ENCODE data around the gene TRNAU1AP.
"Not testable (repeated sequence)": the region's sequence is repeated elsewhere in the genome, so short reads cannot be mapped to it uniquely, and the experiment has no call there.

TRNAU1AP gene

GRCh38 chr1:28581531-28582247 is 28.8 kb downstream of the TRNAU1AP start (continued):
- TF ChIP-seq PATZ1 (CRISPR knock-in tag; IDR thresholded peaks at IDR 0.05; ENCODE audit: borderline replicate concordance): peak; percentile 57
- peak; percentile 75; the same call in 1 of the 2 replicates for TF ChIP-seq GLIS3 (CRISPR knock-in tag; IDR thresholded peaks at IDR 0.05)
- TF ChIP-seq ZNF70 (CRISPR knock-in tag; IDR thresholded peaks at IDR 0.05): peak; percentile 84
- no peak for TF ChIP-seq CREB5 (CRISPR knock-in tag; IDR thresholded peaks at IDR 0.05; ENCODE audit: low read depth)

GRCh38 chr1:28582248-28582615 is 29.3 kb downstream of the TRNAU1AP start:
- TF ChIP-seq POU6F1 (CRISPR knock-in tag; IDR thresholded peaks at IDR 0.05; ENCODE audit: borderline replicate concordance, low read depth) (no peak), ISL1 (CRISPR knock-in tag; IDR thresholded peaks at IDR 0.05) (no peak), TSHZ2 (CRISPR knock-in tag; IDR thresholded peaks at IDR 0.05) (no peak), PPARA (CRISPR knock-in tag; IDR thresholded peaks at IDR 0.05; ENCODE audit: borderline replicate concordance) (no peak), ZNF565 (CRISPR knock-in tag; conservative IDR thresholded peaks at IDR 0.05; ENCODE audit: low read depth) (no peak), CREB5 (CRISPR knock-in tag; IDR thresholded peaks at IDR 0.05; ENCODE audit: low read depth) (no peak), GLIS3 (CRISPR knock-in tag; IDR thresholded peaks at IDR 0.05) (no peak), SNAI2 (CRISPR knock-in tag; IDR thresholded peaks at IDR 0.05) (no peak), ZNF8 (CRISPR knock-in tag; IDR thresholded peaks at IDR 0.05) (no peak), RARB (CRISPR knock-in tag; IDR thresholded peaks at IDR 0.05) (no peak), ZFP30 (CRISPR knock-in tag; IDR thresholded peaks at IDR 0.05) (no peak), CSDC2 (CRISPR knock-in tag; IDR thresholded peaks at IDR 0.05) (no peak), BACH2 (CRISPR knock-in tag; IDR thresholded peaks at IDR 0.05; ENCODE audit: borderline replicate concordance) (no peak), CSRNP3 (CRISPR knock-in tag; IDR thresholded peaks at IDR 0.05) (no peak), ZNF70 (CRISPR knock-in tag; IDR thresholded peaks at IDR 0.05) (no peak), TOX (CRISPR knock-in tag; IDR thresholded peaks at IDR 0.05; ENCODE audit: borderline replicate concordance) (no peak), TCF4 (CRISPR knock-in tag; IDR thresholded peaks at IDR 0.05; ENCODE audit: borderline replicate concordance) (no peak), ARNTL (CRISPR knock-in tag; IDR thresholded peaks at IDR 0.05; ENCODE audit: borderline replicate concordance, low read depth) (no peak), ZC3H10 (CRISPR knock-in tag; IDR thresholded peaks at IDR 0.05) (no peak)
- peak; percentile 45 for ATAC-seq

GRCh38 chr1:28586585-28587391 is 33.9 kb downstream of the TRNAU1AP start:
- ATAC-seq: not testable (repeated sequence)
